ENCODE measurements around the gene RNASE13.
"Not testable (repeated sequence)": the region's sequence is repeated elsewhere in the genome, so short reads cannot be mapped to it uniquely, and the experiment has no call there.

DNA sequence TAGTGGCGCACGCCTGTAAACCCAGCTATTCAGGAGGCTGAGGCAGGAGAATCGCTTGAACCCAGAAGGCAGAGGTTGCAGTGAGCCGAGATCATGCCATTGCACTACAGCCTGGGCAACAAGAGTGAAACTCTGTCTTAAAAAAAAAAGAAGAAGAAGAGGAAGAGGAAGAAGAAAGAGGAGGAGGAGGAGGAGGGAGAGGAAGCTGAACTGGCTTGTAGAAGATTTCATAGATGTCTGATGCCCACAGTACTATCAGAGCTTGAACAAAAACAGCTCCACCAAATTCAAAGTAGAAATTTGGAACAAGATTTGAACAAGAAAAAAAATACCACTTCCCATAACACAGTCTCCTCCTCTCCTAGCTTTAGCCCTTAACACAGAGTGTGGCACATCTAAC is 49.0 kb downstream of the RNASE13 start:
- TF ChIP-seq, protein P1, sequence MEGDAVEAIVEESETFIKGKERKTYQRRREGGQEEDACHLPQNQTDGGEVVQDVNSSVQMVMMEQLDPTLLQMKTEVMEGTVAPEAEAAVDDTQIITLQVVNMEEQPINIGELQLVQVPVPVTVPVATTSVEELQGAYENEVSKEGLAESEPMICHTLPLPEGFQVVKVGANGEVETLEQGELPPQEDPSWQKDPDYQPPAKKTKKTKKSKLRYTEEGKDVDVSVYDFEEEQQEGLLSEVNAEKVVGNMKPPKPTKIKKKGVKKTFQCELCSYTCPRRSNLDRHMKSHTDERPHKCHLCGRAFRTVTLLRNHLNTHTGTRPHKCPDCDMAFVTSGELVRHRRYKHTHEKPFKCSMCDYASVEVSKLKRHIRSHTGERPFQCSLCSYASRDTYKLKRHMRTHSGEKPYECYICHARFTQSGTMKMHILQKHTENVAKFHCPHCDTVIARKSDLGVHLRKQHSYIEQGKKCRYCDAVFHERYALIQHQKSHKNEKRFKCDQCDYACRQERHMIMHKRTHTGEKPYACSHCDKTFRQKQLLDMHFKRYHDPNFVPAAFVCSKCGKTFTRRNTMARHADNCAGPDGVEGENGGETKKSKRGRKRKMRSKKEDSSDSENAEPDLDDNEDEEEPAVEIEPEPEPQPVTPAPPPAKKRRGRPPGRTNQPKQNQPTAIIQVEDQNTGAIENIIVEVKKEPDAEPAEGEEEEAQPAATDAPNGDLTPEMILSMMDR (IDR thresholded peaks at IDR 0.05): not testable (repeated sequence)
- not testable (repeated sequence) for TF ChIP-seq POLR2A (IDR thresholded peaks at IDR 0.05)
